Smooth muscle cell of the pulmonary artery (primary cell): ENCODE data around the gene NOL4. TPM values are rescaled to one million over a fixed set of nuclear protein-coding genes. Genes with fewer than 3 reads are reported as not detected.

Experiments used
- total RNA-seq: library from RNA; depleted of rRNA; stranded (reverse); fragments of >200 nt; gene quantifications from 2 replicates; pipeline ENCODE4 v1.2.3, GENCODE V29; 2014

The NOL4 gene, protein sequence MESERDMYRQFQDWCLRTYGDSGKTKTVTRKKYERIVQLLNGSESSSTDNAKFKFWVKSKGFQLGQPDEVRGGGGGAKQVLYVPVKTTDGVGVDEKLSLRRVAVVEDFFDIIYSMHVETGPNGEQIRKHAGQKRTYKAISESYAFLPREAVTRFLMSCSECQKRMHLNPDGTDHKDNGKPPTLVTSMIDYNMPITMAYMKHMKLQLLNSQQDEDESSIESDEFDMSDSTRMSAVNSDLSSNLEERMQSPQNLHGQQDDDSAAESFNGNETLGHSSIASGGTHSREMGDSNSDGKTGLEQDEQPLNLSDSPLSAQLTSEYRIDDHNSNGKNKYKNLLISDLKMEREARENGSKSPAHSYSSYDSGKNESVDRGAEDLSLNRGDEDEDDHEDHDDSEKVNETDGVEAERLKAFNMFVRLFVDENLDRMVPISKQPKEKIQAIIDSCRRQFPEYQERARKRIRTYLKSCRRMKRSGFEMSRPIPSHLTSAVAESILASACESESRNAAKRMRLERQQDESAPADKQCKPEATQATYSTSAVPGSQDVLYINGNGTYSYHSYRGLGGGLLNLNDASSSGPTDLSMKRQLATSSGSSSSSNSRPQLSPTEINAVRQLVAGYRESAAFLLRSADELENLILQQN
- not detected in 2 replicates for total RNA-seq

DNA sequence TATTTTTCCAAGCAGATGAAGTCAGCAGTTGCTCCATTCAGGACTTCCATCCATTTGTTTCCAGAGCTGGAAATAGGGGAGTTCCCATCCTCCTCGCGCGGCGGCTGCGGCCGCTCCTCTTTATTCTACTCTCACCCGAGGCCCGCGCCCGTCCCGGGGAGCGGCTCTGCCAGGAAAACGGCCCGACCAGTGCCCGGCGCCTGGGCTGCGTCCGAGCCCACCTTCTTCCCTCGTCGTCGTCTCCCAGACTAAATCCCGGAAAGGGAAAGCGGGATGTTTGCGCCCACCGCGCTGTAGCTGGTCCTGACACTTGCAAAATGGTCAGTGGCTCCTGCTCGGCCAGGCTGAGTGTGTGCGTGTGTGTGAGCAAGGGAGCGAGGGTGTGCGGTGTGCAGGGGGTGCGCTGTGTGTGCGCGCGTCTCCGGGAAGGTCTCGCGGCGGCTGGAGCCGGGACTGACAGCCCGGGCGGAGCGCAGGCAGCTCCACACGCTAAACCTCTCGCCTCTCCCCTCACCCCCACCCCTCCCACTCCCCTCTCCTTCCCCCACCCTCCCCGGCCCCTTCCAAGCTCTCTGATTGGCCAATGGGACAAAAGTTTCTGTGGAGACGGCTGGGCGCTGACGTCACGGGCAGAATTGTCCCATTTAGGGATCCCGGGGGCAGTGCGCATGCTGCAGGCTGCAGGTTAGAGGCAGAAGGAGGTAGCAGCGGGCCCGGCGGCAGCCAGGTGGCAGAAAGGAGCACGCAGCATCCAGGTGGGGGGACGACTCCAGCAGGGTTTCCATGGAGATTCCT is at the start of gene NOL4:
Gene NOL4, minus strand, starts transcription at position 491 of the 795 bp plus-strand sequence. CDS start 1,660 bp downstream, outside the sequence.

